Trophoblast cell (in vitro differentiated cells and primary cell): Measurements from ENCODE around the gene GLI1.
"Not testable (repeated sequence)": the region's sequence is repeated elsewhere in the genome, so short reads cannot be mapped to it uniquely, and the experiment has no call there.

Source experiments
- DNase-seq, 2 donors: peaks; one replicate each; pipeline ENCODE4 v3.0.0-alpha.2; 2016
- H2AFZ ChIP-seq: 2 replicates; pipeline ENCODE4 v1.6.1; 2013; ENCODE audit warnings: low read length, moderate library complexity, mild to moderate bottlenecking; ENCODE audit not compliant: insufficient read depth, poor library complexity
- H2AK5ac ChIP-seq: 2 replicates; pipeline ENCODE4 v1.6.1; 2013; ENCODE audit warnings: mild to moderate bottlenecking, low read length
- H2BK120ac ChIP-seq: 2 replicates; pipeline ENCODE4 v1.6.1; 2013; ENCODE audit warnings: low read length, mild to moderate bottlenecking, moderate library complexity; ENCODE audit not compliant: insufficient read depth, poor library complexity
- H2BK12ac ChIP-seq: 2 replicates; pipeline ENCODE4 v1.6.1; 2013; ENCODE audit warnings: mild to moderate bottlenecking, low read length, moderate library complexity
- H2BK5ac ChIP-seq: 2 replicates; pipeline ENCODE4 v1.6.1; 2013; ENCODE audit warnings: low read length, low read depth, moderate library complexity, mild to moderate bottlenecking; ENCODE audit not compliant: poor library complexity
- H3K14ac ChIP-seq: 2 replicates; pipeline ENCODE4 v1.6.1; 2013; ENCODE audit warnings: mild to moderate bottlenecking, low read length
- H3K18ac ChIP-seq: 2 replicates; pipeline ENCODE4 v1.6.1; 2013; ENCODE audit warnings: mild to moderate bottlenecking, low read length
- H3K23ac ChIP-seq: 2 replicates; pipeline ENCODE4 v1.6.1; 2013; ENCODE audit warnings: low read length
- H3K27ac ChIP-seq: 2 replicates; pipeline ENCODE4 v1.5.1; 2013; ENCODE audit warnings: low read depth, mild to moderate bottlenecking, inconsistent platforms, low read length, moderate library complexity
- H3K27me3 ChIP-seq: 2 replicates; pipeline ENCODE4 v1.6.1; 2013; ENCODE audit warnings: inconsistent platforms, mild to moderate bottlenecking, low read length, moderate library complexity; ENCODE audit not compliant: insufficient read depth
- H3K36me3 ChIP-seq, 2 experiments: 1 replicate in 1 of 2; 2 replicates in 1 of 2; pipeline ENCODE4 v1.6.1; 2013; ENCODE audit warnings: low read length in 2 of 2, mild to moderate bottlenecking in 2 of 2, moderate library complexity in 1 of 2; ENCODE audit not compliant: insufficient read depth in 2 of 2, control insufficient read depth in 1 of 2
- H3K4ac ChIP-seq: 2 replicates; pipeline ENCODE4 v1.6.1; 2013; ENCODE audit warnings: low read depth, mild to moderate bottlenecking, low read length, moderate library complexity
- H3K4me1 ChIP-seq, 2 experiments: 1 replicate in 1 of 2; 2 replicates in 1 of 2; pipeline ENCODE4 v1.6.1; 2013; ENCODE audit warnings: low read length in 2 of 2, mild to moderate bottlenecking in 2 of 2, moderate library complexity in 1 of 2; ENCODE audit not compliant: insufficient read depth in 2 of 2, control insufficient read depth in 1 of 2
- H3K4me2 ChIP-seq: 2 replicates; pipeline ENCODE4 v1.6.1; 2013; ENCODE audit warnings: inconsistent platforms, mild to moderate bottlenecking, low read length, moderate library complexity
- H3K4me3 ChIP-seq: 2 replicates; pipeline ENCODE4 v1.5.1; 2013; ENCODE audit warnings: mild to moderate bottlenecking, low read depth, low read length, inconsistent platforms
- H3K79me1 ChIP-seq: one replicate; pipeline ENCODE4 v1.6.1; 2013; ENCODE audit warnings: low read length
- H3K79me2 ChIP-seq: 2 replicates; pipeline ENCODE4 v1.6.1; 2013; ENCODE audit warnings: low read length, mild to moderate bottlenecking; ENCODE audit not compliant: control insufficient read depth, insufficient read depth, poor library complexity
- H3K9ac ChIP-seq: 2 replicates; pipeline ENCODE4 v1.6.1; 2013; ENCODE audit warnings: mild to moderate bottlenecking, low read length
- H3K9me3 ChIP-seq: 2 replicates; pipeline ENCODE4 v1.6.1; 2013; ENCODE audit warnings: low read depth, mild to moderate bottlenecking, control low read depth, inconsistent platforms, low read length; ENCODE audit not compliant: insufficient read depth
- H4K12ac ChIP-seq: 2 replicates; pipeline ENCODE4 v1.6.1; 2013; ENCODE audit warnings: low read depth, mild to moderate bottlenecking, low read length, moderate library complexity
- H4K8ac ChIP-seq: 2 replicates; pipeline ENCODE4 v1.6.1; 2013; ENCODE audit warnings: low read depth, mild to moderate bottlenecking, low read length, moderate library complexity
- H4K91ac ChIP-seq: one replicate; pipeline ENCODE4 v1.6.1; 2013; ENCODE audit warnings: low read depth, mild to moderate bottlenecking, low read length, moderate library complexity
- WGBS: extraction: QIAGEN DNeasy Blood & Tissue Kit; methylation state at CpG from one replicate; pipeline ENCODE4 v1.1.7; 2013; ENCODE audit warnings: missing lambda C conversion rate; ENCODE audit not compliant: insufficient read length, insufficient coverage; ENCODE audit errors: extremely low coverage; 5-methylcytosine and 5-hydroxymethylcytosine counted together

The GLI1 gene

GRCh38 chr12:57435293-57435692, 24.3 kb upstream of the GLI1 start:
- H2AK5ac ChIP-seq: no peak overlapping the region
- H4K91ac ChIP-seq: no peak overlapping the region
- H2BK12ac ChIP-seq: no peak overlapping the region
- H3K4ac ChIP-seq: no peak overlapping the region
- H2BK120ac ChIP-seq: no peak overlapping the region
- no peak overlapping the region for H3K23ac ChIP-seq
- H3K18ac ChIP-seq: no peak overlapping the region
- H3K27ac ChIP-seq: no peak overlapping the region
- H3K14ac ChIP-seq: no peak overlapping the region
- no peaks in the 10 kb centered on the region for H3K4me1 ChIP-seq
- no peak for DNase-seq
- H2BK5ac ChIP-seq: no peak overlapping the region
- H3K4me2 ChIP-seq: no peak overlapping the region
- WGBS: no CpG with 5 or more reads among the region's 4 CpGs
- H3K9ac ChIP-seq: no peak overlapping the region
- H4K12ac ChIP-seq: no peak overlapping the region
- no peaks in the 10 kb centered on the region for H3K9me3 ChIP-seq
- no peak overlapping the region for H3K4me3 ChIP-seq
- H3K79me2 ChIP-seq: no peaks in the 10 kb centered on the region
- peaks cover 6% of the 10 kb centered on the region for H3K79me1 ChIP-seq
- no peak overlapping the region for H4K8ac ChIP-seq
- H2AFZ ChIP-seq: no peak overlapping the region
- H3K27me3 ChIP-seq: no peaks in the 10 kb centered on the region
- H3K36me3 ChIP-seq: no peaks in the 10 kb centered on the region

DNA sequence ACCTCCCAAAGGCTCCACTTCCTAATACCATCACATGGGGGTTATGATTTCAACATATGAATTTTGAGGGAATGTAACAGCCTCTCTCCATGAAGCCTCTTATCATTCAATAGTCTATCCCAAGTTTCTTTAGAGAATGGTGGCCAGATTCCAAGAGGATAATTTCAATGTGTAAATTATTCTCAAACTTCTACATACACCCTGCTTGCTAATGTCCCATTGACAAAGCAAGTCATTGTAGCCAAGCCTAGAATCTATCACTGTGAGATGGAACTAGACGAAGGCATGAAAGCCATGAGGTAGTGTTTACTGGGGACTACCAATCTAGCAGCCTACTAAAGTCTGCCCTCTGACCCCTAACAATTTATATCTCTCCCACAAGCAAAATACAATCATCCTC, 21.2 kb upstream of the GLI1 start:
- Histone ChIP-seq H3K18ac (no peak overlapping the region), H4K8ac (no peak overlapping the region), H2BK5ac (no peak overlapping the region), H3K27ac (no peak overlapping the region), H3K23ac (no peak overlapping the region), H2AFZ (no peak overlapping the region), H3K79me1 (no peaks in the 10 kb centered on the region), H3K9ac (no peak overlapping the region), H2AK5ac (no peak overlapping the region), H3K36me3 (no peaks in the 10 kb centered on the region), H3K4me3 (no peak overlapping the region), H3K79me2 (no peaks in the 10 kb centered on the region), H4K12ac (no peak overlapping the region), H3K4ac (no peak overlapping the region), H4K91ac (no peak overlapping the region), H3K9me3 (peaks cover 2% of the 10 kb centered on the region), H2BK12ac (no peak overlapping the region), H3K4me1 (no peaks in the 10 kb centered on the region), H2BK120ac (no peak overlapping the region), H3K4me2 (no peak overlapping the region), H3K14ac (no peak overlapping the region), H3K27me3 (no peaks in the 10 kb centered on the region)
- no peak for DNase-seq
- no CpG with 5 or more reads among the region's 1 CpG for WGBS

GRCh38 chr12:57439762-57440266, 19.8 kb upstream of the GLI1 start:
- Histone ChIP-seq H2AK5ac (no peak overlapping the region), H3K4ac (no peak overlapping the region), H3K9me3 (peaks cover 2% of the 10 kb centered on the region), H4K12ac (no peak overlapping the region), H3K79me1 (no peaks in the 10 kb centered on the region), H3K79me2 (no peaks in the 10 kb centered on the region), H2BK5ac (no peak overlapping the region), H3K27ac (no peak overlapping the region), H3K27me3 (no peaks in the 10 kb centered on the region), H4K91ac (no peak overlapping the region), H3K14ac (no peak overlapping the region), H3K36me3 (no peaks in the 10 kb centered on the region), H4K8ac (no peak overlapping the region), H3K18ac (no peak overlapping the region), H3K4me1 (no peaks in the 10 kb centered on the region), H3K23ac (no peak overlapping the region), H3K4me3 (no peak overlapping the region), H2BK12ac (no peak overlapping the region), H3K4me2 (no peak overlapping the region), H3K9ac (no peak overlapping the region), H2BK120ac (no peak overlapping the region), H2AFZ (no peak overlapping the region)
- no CpG with 5 or more reads among the region's 4 CpGs for WGBS
- no peak for DNase-seq

DNA sequence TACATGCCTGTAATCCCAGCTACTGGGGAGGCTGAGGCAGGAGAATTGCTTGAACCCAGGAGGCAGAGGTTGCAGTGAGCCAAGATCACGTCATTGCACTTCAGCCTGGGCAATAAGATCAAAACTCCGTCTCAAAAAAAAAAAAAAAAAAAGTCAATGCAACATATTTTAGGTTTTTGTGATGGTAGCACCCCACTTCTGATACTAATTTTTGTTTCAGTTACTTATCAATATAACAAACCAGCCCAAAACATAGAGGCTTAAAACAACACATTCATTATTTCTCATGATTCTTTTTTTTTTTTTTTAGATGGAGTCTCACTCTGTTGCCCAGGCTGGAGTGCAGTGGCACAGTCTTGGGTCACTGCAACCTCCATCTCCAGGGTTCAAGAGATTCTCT, 18.2 kb upstream of the GLI1 start:
- H2BK120ac ChIP-seq, H4K8ac ChIP-seq, DNase-seq, H3K4me2 ChIP-seq, H2BK12ac ChIP-seq, H3K23ac ChIP-seq, H3K27ac ChIP-seq, H3K4me1 ChIP-seq, H3K18ac ChIP-seq, H4K91ac ChIP-seq, H2AK5ac ChIP-seq, H3K9ac ChIP-seq, H3K36me3 ChIP-seq, H3K4ac ChIP-seq, H3K4me3 ChIP-seq, H3K27me3 ChIP-seq, H3K9me3 ChIP-seq, H2BK5ac ChIP-seq, H2AFZ ChIP-seq, H3K79me2 ChIP-seq, H3K14ac ChIP-seq, H4K12ac ChIP-seq, H3K79me1 ChIP-seq: not testable (repeated sequence)
- WGBS: no CpG with 5 or more reads among the region's 2 CpGs
